Activated CD4-positive, alpha-beta T cell treated with anti-CD3 and anti-CD28 coated beads for 1 hour (primary cell): ENCODE results near the gene CAMK1D.

Experiments used
- DNase-seq: peaks from one replicate; pipeline ENCODE4 v3.0.0-alpha.2; 2020

CAMK1D gene

GRCh38 chr10:12564173-12564572, 214.8 kb downstream of the CAMK1D start:
- DNase-seq: no peak

DNA sequence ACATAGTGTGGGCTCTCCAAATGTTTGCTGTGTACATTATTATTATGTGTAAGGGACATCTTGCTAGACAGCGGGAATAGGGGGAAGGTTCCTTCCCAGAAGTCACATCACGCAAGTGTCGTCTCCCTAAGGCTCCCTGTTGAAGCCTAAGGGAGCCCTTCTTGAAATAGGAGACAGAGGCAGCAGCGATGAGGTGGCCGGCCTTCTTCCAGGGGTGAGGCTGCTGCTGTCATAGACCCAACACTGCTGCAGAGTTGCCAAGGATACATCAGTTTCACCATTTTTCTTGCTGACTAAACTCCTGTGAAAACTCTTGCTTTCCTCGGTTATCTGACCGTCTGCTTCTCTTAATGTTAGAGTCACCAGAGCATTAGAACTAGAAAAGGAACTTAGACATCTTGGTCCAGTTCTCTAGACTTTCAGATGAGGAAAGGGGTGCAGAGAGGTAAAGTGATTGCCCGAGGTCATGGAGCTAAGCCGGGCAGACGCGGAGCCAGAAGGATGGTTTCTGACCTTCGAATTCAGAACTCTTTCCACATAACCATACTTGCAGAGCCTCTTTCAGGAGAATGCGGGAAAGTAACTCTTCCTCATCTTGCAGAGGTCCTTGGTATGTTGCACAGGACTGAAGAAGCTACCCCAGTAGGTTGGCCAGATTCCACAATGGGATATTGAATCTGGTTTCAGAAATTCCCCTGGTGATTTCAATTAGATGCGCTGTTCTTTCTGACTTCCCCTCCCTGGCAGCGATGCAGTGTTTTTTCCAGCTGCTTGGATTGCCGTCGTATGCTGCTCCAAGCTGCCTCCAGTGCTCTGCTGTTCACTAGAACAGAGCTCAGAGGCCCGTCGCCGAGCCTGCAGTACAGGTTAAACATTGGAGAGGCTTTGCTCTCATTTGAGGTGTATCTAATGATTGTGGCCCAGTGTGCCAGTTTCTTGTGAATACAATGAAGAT, 217.1 kb downstream of the CAMK1D start:
- DNase-seq: no peak

- no peak for DNase-seq
Observed at GRCh38 chr10:12568391-12569009, 219.2 kb downstream of the CAMK1D start.

DNA sequence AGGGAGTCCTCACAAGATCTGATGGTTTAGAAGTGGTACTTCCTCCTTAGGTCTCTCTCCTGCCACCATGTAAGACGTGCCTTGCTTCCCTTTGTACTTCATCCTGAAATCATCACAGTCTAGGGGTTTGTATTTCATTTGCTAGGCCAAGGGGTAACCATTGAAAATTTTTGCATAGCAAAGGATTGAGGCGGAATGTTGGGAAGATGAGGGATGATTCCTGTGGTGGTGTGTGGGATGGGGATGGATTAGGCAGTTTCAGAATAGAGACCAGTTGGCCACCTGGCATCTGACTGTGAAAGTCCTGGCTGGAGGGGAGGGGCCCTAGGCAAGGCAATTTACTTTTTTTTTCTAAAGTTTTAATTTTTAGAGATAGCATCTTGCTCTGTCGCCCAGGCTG, 222.9 kb downstream of the CAMK1D start:
- DNase-seq: no peak

DNA sequence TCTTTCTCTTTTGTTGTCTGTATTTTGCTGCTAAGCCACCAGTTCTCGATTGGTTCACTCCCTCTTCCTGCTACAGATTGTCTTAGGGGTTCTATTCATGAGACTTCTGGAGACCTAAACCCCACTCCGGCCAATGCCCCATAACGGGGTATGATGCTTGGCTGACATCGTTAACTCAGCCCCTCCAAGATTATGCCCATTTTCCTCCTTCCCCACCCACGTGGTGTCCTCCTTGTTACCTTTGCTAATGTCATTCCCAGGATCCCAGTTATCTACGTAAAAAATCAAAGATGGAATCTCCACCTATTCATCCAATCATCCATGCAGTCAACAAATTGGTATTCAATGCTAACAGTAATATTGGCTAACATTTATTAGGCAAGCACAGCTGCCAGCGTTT, 228.3 kb downstream of the CAMK1D start:
- DNase-seq: no peak

DNA sequence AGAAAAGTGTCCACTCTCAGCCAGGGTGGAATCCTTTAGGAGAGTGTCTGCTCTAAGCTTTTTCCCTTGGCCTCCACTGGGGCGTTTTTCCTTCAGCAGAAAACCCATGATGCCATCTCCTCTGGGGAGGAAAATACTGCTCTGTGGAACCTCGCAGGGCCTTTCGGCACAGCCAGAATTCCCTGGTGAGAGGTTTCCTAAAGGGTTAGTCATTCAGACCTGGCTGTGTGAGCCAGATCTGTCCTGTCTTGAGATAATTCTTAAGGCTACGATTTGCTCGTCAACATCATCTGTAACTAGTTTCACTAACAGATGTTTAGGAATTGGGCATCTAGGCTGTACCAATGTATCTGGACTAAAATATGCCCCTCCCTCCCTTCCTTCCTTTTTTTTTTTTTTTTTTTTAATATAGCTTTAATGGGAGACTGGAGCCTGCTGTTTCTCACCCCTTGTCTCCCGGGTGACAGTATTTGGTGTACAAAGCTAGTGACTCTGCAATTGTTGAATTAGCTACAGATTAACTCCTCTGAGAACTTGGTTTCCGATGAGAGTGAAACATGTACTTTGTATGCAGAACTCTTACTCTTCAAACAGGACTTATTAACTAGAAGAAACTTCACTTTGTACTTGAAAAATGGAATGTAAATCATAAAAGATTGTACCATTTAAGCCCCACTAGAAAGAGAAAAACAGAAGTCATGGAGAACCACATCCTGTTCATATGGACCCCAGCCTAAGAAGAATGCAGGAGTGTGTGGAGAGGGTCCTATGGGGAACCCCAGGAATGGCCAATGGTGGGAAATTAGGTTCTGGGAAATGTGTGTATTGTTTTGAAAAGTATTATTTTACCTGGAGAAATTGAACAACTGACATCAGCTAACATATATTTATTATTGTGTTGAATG, 230.9 kb downstream of the CAMK1D start:
- DNase-seq: no peak

- DNase-seq: no peak
Observed at GRCh38 chr10:12583891-12584595, 234.7 kb downstream of the CAMK1D start.

DNA sequence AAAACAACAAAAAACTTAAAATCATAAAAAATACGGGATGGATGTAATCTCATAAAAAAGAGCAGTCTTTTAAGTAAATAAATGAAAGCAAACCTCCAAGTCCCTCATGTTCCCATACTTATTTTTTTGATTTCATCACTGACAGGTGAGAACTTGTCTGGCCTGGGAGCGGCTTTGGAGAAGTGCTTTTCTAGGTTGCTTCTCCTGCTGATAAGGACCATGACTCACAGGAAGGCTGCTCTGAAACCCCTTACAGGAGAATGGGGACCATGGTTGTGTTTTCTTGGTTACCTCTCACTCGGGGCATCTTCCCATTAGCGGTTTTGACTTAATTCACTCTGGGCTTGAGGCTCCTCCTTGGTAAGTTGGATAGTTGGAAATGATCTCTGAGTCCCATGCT, 237.4 kb downstream of the CAMK1D start:
- DNase-seq: no peak

DNA sequence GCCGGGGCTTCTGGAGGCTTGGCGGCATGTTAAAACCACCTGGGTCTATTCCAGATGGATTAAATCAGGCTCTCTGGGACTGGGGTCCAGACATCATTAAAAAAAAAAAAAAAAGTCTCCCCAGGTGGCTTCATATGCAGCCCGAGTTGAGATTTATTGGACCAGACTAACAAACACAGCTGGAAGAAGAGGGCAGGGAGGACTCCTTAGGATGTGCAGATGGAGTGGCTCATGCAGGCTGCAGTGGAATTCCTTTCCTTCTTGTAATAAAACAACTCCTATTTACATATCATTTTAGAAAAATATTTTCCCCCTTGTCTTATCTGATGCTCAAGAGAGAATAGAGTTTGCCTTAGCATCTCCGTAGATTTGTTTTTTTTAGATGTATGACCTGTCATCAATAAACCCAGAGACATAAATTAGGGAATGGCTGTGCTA, 238.1 kb downstream of the CAMK1D start:
- no peak for DNase-seq

DNA sequence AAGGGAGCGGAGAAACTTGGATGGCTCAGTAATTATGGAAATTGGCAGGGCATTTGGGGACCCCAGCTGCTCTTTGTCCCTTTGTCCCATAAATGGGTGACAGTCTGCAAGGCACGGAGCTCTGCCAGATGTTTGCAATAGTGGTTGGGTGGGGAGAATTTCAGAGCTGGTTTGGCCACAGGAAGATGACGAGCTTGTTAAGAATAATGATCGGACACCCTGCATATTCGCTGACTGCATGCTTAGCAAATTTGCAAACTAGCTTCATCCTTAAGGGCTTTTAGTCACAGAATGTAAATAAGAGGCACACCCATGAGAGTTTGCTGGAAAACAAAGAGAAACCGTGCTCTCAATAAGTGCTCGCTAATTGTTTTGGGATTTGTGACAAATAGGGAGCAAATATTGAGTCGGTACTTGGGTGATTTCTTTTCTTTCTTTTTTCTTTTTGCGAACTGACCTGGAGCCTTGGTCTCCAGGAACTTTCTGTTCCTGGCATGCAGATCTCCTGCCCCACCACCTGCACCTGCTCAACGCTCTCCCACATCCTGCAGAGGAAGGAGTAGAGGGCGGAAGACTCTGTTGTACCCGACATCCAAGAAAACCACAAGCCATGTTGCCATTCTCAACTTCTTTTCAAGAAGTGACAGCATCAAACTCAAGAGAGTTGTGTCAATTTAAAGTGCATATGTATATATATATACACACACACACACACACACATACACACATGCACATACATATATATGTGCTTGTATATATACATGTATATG, 238.9 kb downstream of the CAMK1D start:
- no peak for DNase-seq

DNA sequence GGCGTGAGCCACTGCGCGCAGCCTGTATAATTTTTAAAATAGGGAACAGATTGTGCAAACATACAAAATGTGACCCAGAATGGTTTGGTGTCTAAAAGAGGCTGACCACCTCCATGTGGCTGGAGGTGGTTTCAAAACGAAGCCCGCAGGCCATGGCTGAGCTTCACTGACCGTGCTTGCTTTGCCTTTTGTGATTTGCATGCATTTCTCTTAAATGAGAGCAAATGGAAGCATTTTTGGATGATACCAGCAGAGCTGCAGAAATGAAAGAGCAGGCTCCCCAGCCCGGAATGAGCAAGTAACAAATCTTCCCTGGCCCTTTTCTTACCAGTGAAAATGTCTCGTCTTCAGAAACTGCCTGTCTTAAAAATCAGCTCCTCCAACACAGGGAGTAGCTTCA, 239.9 kb downstream of the CAMK1D start:
- DNase-seq: no peak

- no peak for DNase-seq
Observed at GRCh38 chr10:12589791-12590190, 240.4 kb downstream of the CAMK1D start.

GRCh38 chr10:12590675-12591659, 241.6 kb downstream of the CAMK1D start:
- DNase-seq: no peak

DNA sequence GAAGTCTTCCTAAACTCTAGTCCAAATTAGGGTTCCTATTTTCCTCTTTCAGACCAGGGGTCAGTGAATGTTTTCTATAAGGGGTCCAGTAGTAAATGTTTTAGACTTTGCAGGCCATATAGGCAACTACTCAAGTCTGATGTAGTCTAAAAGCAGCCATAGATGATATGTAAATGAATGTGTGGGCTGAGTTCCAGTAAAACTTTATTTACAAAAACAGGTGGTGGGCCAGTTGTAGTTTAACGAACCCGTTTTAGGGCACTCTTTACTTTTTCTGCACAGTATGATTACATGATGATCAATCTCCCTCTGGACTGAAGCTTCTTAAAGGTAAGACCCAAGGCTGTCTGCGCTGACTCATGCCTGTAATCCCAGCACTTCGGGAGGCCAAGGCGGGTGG, 243.6 kb downstream of the CAMK1D start:
- DNase-seq: no peak

DNA sequence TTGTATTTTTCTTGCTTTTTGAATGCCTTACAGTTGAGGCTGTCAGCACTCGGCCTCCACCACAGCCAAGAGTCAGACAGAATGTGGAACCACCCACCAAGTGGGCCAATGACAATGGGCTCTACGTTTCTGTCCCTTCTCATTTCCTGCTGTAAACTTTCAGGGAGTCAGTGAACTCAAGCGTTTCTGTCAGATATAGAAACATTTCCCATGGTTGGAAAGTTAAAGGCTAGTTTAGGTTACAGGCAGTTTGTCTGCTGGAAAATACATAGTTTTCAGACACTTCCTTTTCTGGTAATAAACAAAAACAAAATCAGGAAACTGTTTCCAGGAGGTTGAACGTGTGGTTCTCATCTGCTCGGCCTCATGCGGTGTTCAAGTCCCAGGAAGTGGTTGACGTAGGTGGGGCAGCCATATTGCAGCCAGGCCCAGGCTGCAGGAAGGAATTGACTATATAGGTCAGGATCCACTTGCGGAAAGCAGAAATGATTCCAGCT, 245.1 kb downstream of the CAMK1D start:
- no peak for DNase-seq

DNA sequence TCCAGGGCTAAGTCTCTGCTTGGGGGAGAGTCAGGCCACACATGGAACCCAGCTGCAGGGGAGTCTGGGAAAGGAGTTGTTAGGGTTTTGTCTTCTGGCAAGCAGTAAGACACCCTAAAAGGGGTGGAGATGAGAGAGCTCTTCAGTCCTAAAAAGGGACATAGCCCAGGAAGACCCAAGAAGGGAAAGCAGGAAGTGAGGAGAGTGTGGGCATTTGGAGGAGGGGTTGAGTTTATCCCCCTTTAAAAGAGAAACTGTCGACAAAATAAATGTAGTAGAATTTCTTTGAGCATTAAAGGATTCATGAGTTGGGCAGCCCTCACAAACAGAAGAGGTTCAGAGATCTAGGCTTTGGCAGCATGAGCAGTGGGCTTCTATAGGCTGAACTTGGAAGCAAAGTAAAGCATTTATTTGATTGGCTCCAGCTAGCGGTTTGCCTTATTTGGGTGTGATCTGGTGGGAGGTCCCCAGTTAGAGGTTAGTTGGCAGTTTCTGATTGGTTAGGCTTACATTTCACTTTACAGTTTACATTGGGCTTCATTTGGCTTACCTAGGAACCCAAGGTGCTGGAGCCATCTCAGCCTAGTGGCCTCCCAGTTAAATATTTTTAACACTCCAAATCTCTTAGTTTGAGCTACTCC, 246.7 kb downstream of the CAMK1D start:
- DNase-seq: no peak

GRCh38 chr10:12597176-12597575, 247.8 kb downstream of the CAMK1D start:
- no peak for DNase-seq

DNA sequence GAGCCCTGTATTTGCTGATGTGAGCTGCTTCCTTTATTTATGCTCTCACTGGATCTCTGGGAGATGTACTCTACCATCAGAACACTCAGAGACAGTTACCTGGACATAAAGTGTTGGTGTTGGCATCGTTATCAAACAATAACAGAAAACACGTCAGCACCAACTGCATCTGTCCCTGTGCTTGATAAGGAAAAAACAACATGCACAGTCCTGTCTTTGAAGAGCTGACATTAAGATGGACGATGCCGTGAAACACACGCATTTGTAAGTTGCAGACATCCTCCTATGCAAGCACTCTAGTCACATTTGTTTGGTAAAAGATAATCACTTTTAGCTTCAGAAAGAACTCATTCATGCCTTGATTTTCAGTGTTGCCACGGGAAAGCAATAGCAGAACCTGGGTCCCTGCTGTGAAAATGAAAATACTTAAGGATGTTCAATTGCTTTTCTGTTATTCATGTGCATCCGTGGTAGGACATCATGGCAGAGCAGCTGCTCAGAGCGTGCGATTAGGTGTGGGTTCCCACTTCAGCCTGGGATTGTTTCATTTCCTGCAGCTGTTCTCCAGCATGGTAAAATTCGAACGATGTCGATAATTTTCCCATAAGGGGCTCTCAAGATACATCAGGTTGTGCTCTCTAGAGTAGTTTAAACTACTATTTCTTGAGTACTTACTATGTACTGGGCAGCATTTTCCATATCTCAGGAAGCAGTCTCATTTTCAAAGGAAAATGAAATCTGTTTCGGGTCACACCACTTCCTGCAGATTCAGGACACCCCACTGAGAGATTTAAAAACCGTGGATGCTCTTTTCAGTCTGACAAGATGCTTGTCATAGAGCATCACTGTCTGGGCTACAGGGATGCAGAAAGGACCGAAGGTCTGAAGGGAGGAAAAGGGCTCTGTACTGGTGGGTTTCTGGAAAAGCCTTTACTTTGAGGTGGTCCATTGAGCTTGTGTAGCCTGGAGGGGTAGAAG, 248.7 kb downstream of the CAMK1D start:
- no peak for DNase-seq

DNA sequence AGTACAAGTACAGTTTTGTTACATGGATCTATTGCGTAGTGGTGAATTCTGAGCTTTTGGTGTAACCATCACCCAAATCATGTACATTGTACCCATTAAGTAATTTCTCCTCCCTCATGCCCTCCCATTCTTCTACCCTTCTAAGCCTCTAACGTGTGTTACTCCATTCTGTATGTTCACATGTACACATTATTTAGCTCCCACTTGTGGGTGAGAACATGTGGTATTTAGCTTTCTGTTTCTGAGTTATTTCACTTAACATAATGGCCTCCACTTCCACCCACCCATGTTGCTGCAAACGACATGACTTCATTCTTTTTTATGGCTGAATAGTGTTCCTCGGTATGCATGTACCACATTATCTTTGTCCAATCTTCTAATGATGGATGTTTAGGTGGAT, 251.3 kb downstream of the CAMK1D start:
- DNase-seq: no peak
